ENCODE results near the gene VCPKMT. TPM values are rescaled to one million over a fixed set of nuclear protein-coding genes. Genes with fewer than 3 reads are reported as not detected.

The VCPKMT gene
- total RNA-seq, 1 experiment from 2014 or later = 7.1 TPM

- intact Hi-C loops (cut with micrococcal nuclease; ENCODE audit: unreplicated experiment) = loop anchor here (10.0 kb wide), 1 partner anchor 95 kb away; no protein-coding TSS in a partner anchor
- Mint-ChIP-seq H3K27ac (ENCODE audit: unreplicated experiment) (no peak overlapping the region), H3K4me3 (ENCODE audit: low read depth, unreplicated experiment) (no peak overlapping the region), H3K9me3 (ENCODE audit: low read depth, unreplicated experiment) (no peaks in the 10 kb centered on the region), H3K27me3 (ENCODE audit: unreplicated experiment) (no peaks in the 10 kb centered on the region), H3K36me3 (ENCODE audit: insufficient read depth, unreplicated experiment) (peaks cover 51% of the 10 kb centered on the region), H3K4me1 (ENCODE audit: low read depth, unreplicated experiment) (no peaks in the 10 kb centered on the region)
- DNase-seq = no peak
- BruUV-seq (replicated peaks) = no TSS peak
- TF ChIP-seq CTCF (IDR thresholded peaks at IDR 0.05; ENCODE audit: unreplicated experiment) = no peak
- CTCF ChIA-PET = interaction anchor here (0.6 to 1.6 kb wide), 3 partner anchors 17 to 256 kb away, joined by 3 to 6 read pairs (median 3); no protein-coding TSS in a partner anchor
Measured at GRCh38 chr14:50109342-50109741, 7.0 kb downstream of the VCPKMT start.

- no peak overlapping the region for H3K4me3 Mint-ChIP-seq (ENCODE audit: low read depth, unreplicated experiment)
- peaks cover 36% of the 10 kb centered on the region for H3K36me3 Mint-ChIP-seq (ENCODE audit: insufficient read depth, unreplicated experiment)
- no peak for DNase-seq
- no TSS peak for BruUV-seq (replicated peaks)
- peaks cover 8% of the 10 kb centered on the region for H3K4me1 Mint-ChIP-seq (ENCODE audit: low read depth, unreplicated experiment)
- intact Hi-C loops (cut with micrococcal nuclease; ENCODE audit: unreplicated experiment) = loop anchor here (10.0 kb wide), 1 partner anchor 93 kb away; no protein-coding TSS in a partner anchor
- H3K27ac Mint-ChIP-seq (ENCODE audit: unreplicated experiment) = no peak overlapping the region
- H3K9me3 Mint-ChIP-seq (ENCODE audit: low read depth, unreplicated experiment) = no peaks in the 10 kb centered on the region
- H3K27me3 Mint-ChIP-seq (ENCODE audit: unreplicated experiment) = no peaks in the 10 kb centered on the region
- CTCF ChIA-PET = interaction anchor here (0.6 to 1.0 kb wide), 3 partner anchors 147 to 257 kb away, joined by 3 to 4 read pairs (median 4); no protein-coding TSS in a partner anchor
- TF ChIP-seq CTCF (IDR thresholded peaks at IDR 0.05; ENCODE audit: unreplicated experiment) = no peak
Measured at GRCh38 chr14:50107850-50108249, 8.5 kb downstream of the VCPKMT start.

GRCh38 chr14:50106178-50106577 is 10.2 kb downstream of the VCPKMT start:
- Mint-ChIP-seq H3K9me3 (ENCODE audit: low read depth, unreplicated experiment) (no peaks in the 10 kb centered on the region), H3K27me3 (ENCODE audit: unreplicated experiment) (no peaks in the 10 kb centered on the region), H3K36me3 (ENCODE audit: insufficient read depth, unreplicated experiment) (peaks cover 29% of the 10 kb centered on the region), H3K27ac (ENCODE audit: unreplicated experiment) (no peak overlapping the region), H3K4me3 (ENCODE audit: low read depth, unreplicated experiment) (no peak overlapping the region), H3K4me1 (ENCODE audit: low read depth, unreplicated experiment) (peaks cover 8% of the 10 kb centered on the region)
- no peak for DNase-seq
- no TSS peak for BruUV-seq (replicated peaks)
- no peak for TF ChIP-seq CTCF (IDR thresholded peaks at IDR 0.05; ENCODE audit: unreplicated experiment)
- intact Hi-C loops (cut with micrococcal nuclease; ENCODE audit: unreplicated experiment) = loop anchor here (10.0 kb wide), 1 partner anchor 91 kb away; no protein-coding TSS in a partner anchor
- CTCF ChIA-PET = no interaction called here

GRCh38 chr14:50103558-50103957 is 12.8 kb downstream of the VCPKMT start:
- Mint-ChIP-seq H3K27ac (ENCODE audit: unreplicated experiment) (no peak overlapping the region), H3K27me3 (ENCODE audit: unreplicated experiment) (no peaks in the 10 kb centered on the region), H3K36me3 (ENCODE audit: insufficient read depth, unreplicated experiment) (peaks cover 16% of the 10 kb centered on the region), H3K4me3 (ENCODE audit: low read depth, unreplicated experiment) (no peak overlapping the region), H3K9me3 (ENCODE audit: low read depth, unreplicated experiment) (no peaks in the 10 kb centered on the region), H3K4me1 (ENCODE audit: low read depth, unreplicated experiment) (peaks cover 30% of the 10 kb centered on the region)
- DNase-seq = no peak
- TF ChIP-seq CTCF (IDR thresholded peaks at IDR 0.05; ENCODE audit: unreplicated experiment) = no peak
- CTCF ChIA-PET = interaction anchor here (0.6 to 1.3 kb wide), 4 partner anchors 158 to 251 kb away, joined by 4 to 7 read pairs (median 5); partner anchors contain the start of gene NEMF
- no TSS peak for BruUV-seq (replicated peaks)
- intact Hi-C loops (cut with micrococcal nuclease; ENCODE audit: unreplicated experiment) = loop anchor here (5.0 to 10.0 kb wide), 4 partner anchors 36 to 206 kb away; no protein-coding TSS in a partner anchor
